ENCODE data around the gene FCHSD2.
"Not testable (repeated sequence)": the region's sequence is repeated elsewhere in the genome, so short reads cannot be mapped to it uniquely, and the experiment has no call there.

Gene FCHSD2

DNA sequence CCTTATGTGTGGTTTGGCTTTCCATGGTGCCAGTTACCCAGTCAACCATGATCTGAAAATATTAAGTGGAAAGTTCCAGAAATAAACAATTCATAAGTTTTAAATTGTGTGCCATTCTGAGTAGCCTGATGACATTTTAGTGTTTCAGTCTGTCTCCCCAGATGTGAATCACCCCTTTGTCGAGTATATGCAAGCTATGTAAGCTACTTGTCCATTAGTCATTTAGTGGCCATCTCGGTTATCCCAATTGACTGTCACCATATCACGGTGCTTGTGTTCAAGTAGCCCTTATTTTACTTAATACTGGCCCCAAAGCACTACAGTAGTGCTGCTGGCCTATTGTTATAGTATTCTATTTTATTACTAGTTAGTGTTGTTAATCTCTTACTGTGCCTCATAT, 283.0 kb downstream of the FCHSD2 start:
- CTCF ChIA-PET = interaction anchor here (0.6 to 2.3 kb wide), 5 partner anchors 9 to 321 kb away, joined by 3 to 8 read pairs (median 3); no protein-coding TSS in a partner anchor

GRCh38 chr11:72858267-72858666, 283.9 kb downstream of the FCHSD2 start:
- H3K27ac ChIP-seq (ENCODE audit: insufficient read depth in 1 of 2, low read depth in 1 of 2, low read length in 2 of 2, poor library complexity in 1 of 2, severe bottlenecking in 2 of 2) = not testable (repeated sequence)

More for the DNA sequence above, 283.0 kb downstream of the FCHSD2 start:
- 100% methylated on average over 1 of the region's 3 CpGs for WGBS (ENCODE audit: insufficient coverage)
- Histone ChIP-seq H3K27me3 (replicated peaks in 2 of 5; ENCODE audit: control insufficient read depth in 4 of 5, insufficient read depth in 5 of 5, low read length in 4 of 5) (no peaks in the 10 kb centered on the region), H3K4me3 (ENCODE audit: control insufficient read depth in 1 of 7, extremely low read depth in 1 of 7, insufficient read depth in 4 of 7, low read depth in 2 of 7, low read length in 6 of 7) (no peak overlapping the region), H3K9me3 (ENCODE audit: control extremely low read depth in 1 of 5, control insufficient read depth in 4 of 5, insufficient read depth in 2 of 5, low read depth in 1 of 5, low read length in 4 of 5) (no peaks in the 10 kb centered on the region), H3K4me1 (ENCODE audit: control extremely low read depth in 1 of 4, control insufficient read depth in 4 of 4, insufficient read depth in 4 of 4, low read length in 3 of 4) (peaks cover 0 to 5% (median 3%) of the 10 kb centered on the region in 4 experiments), H3K36me3 (ENCODE audit: control insufficient read depth in 4 of 4, insufficient read depth in 4 of 4, low read length in 3 of 4) (peaks cover 3 to 27% (median 13%) of the 10 kb centered on the region in 4 experiments), H3K27ac (ENCODE audit: insufficient read depth in 1 of 2, low read depth in 1 of 2, low read length in 2 of 2, poor library complexity in 1 of 2, severe bottlenecking in 2 of 2) (no peak overlapping the region)
- POLR2A ChIA-PET = no interaction called here
- DNase-seq = no peak

GRCh38 chr11:72856551-72857345, 285.4 kb downstream of the FCHSD2 start:
- WGBS (ENCODE audit: insufficient coverage) = 26% methylated on average over 3 of the region's 3 CpGs
- Histone ChIP-seq H3K27me3 (replicated peaks in 2 of 5; ENCODE audit: control insufficient read depth in 4 of 5, insufficient read depth in 5 of 5, low read length in 4 of 5) (no peaks in the 10 kb centered on the region), H3K27ac (ENCODE audit: insufficient read depth in 1 of 2, low read depth in 1 of 2, low read length in 2 of 2, poor library complexity in 1 of 2, severe bottlenecking in 2 of 2) (no peak overlapping the region), H3K9me3 (ENCODE audit: control extremely low read depth in 1 of 5, control insufficient read depth in 4 of 5, insufficient read depth in 2 of 5, low read depth in 1 of 5, low read length in 4 of 5) (no peaks in the 10 kb centered on the region), H3K4me3 (ENCODE audit: control insufficient read depth in 1 of 7, extremely low read depth in 1 of 7, insufficient read depth in 4 of 7, low read depth in 2 of 7, low read length in 6 of 7) (no peak overlapping the region), H3K36me3 (ENCODE audit: control insufficient read depth in 4 of 4, insufficient read depth in 4 of 4, low read length in 3 of 4) (peaks cover 3 to 29% (median 13%) of the 10 kb centered on the region in 4 experiments), H3K4me1 (ENCODE audit: control extremely low read depth in 1 of 4, control insufficient read depth in 4 of 4, insufficient read depth in 4 of 4, low read length in 3 of 4) (no peaks in the 10 kb centered on the region)
- no peak for DNase-seq
- CTCF ChIA-PET = interaction anchor here (1.5 kb wide), 1 partner anchor 7 kb away, joined by 4 read pairs; no protein-coding TSS in a partner anchor
- POLR2A ChIA-PET = no interaction called here

More at GRCh38 chr11:72858267-72858666, 283.9 kb downstream of the FCHSD2 start:
- WGBS (ENCODE audit: insufficient coverage) = 100% methylated on average over 1 of the region's 2 CpGs
- H3K36me3 ChIP-seq (ENCODE audit: control insufficient read depth in 4 of 4, insufficient read depth in 4 of 4, low read length in 3 of 4) = peaks cover 3 to 27% (median 13%) of the 10 kb centered on the region in 4 experiments
- H3K4me1 ChIP-seq (ENCODE audit: control extremely low read depth in 1 of 4, control insufficient read depth in 4 of 4, insufficient read depth in 4 of 4, low read length in 3 of 4); POLR2A ChIA-PET; H3K27me3 ChIP-seq (replicated peaks in 2 of 5; ENCODE audit: control insufficient read depth in 4 of 5, insufficient read depth in 5 of 5, low read length in 4 of 5); DNase-seq; H3K4me3 ChIP-seq (ENCODE audit: control insufficient read depth in 1 of 7, extremely low read depth in 1 of 7, insufficient read depth in 4 of 7, low read depth in 2 of 7, low read length in 6 of 7); H3K9me3 ChIP-seq (ENCODE audit: control extremely low read depth in 1 of 5, control insufficient read depth in 4 of 5, insufficient read depth in 2 of 5, low read depth in 1 of 5, low read length in 4 of 5): not testable (repeated sequence)
- CTCF ChIA-PET = interaction anchor here (0.9 to 1.5 kb wide), 3 partner anchors 9 to 320 kb away, joined by 3 to 4 read pairs (median 4); no protein-coding TSS in a partner anchor

GRCh38 chr11:72856065-72856464, 286.1 kb downstream of the FCHSD2 start:
- no peaks in the 10 kb centered on the region for H3K27me3 ChIP-seq (replicated peaks in 2 of 5; ENCODE audit: control insufficient read depth in 4 of 5, insufficient read depth in 5 of 5, low read length in 4 of 5)
- CTCF ChIA-PET = no interaction called here
- no peaks in the 10 kb centered on the region for H3K9me3 ChIP-seq (ENCODE audit: control extremely low read depth in 1 of 5, control insufficient read depth in 4 of 5, insufficient read depth in 2 of 5, low read depth in 1 of 5, low read length in 4 of 5)
- no peak overlapping the region for H3K4me3 ChIP-seq (ENCODE audit: control insufficient read depth in 1 of 7, extremely low read depth in 1 of 7, insufficient read depth in 4 of 7, low read depth in 2 of 7, low read length in 6 of 7)
- no peak overlapping the region for H3K27ac ChIP-seq (ENCODE audit: insufficient read depth in 1 of 2, low read depth in 1 of 2, low read length in 2 of 2, poor library complexity in 1 of 2, severe bottlenecking in 2 of 2)
- POLR2A ChIA-PET = no interaction called here
- peaks cover 3 to 29% (median 13%) of the 10 kb centered on the region in 4 experiments for H3K36me3 ChIP-seq (ENCODE audit: control insufficient read depth in 4 of 4, insufficient read depth in 4 of 4, low read length in 3 of 4)
- WGBS (ENCODE audit: insufficient coverage) = 100% methylated on average over 3 of the region's 3 CpGs
- DNase-seq = no peak
- no peaks in the 10 kb centered on the region for H3K4me1 ChIP-seq (ENCODE audit: control extremely low read depth in 1 of 4, control insufficient read depth in 4 of 4, insufficient read depth in 4 of 4, low read length in 3 of 4)

GRCh38 chr11:72851726-72852125, 290.4 kb downstream of the FCHSD2 start:
- WGBS (ENCODE audit: insufficient coverage) = 92% methylated on average over 3 of the region's 4 CpGs
- POLR2A ChIA-PET = no interaction called here
- CTCF ChIA-PET = interaction anchor here (0.6 kb wide), 1 partner anchor 126 kb away, joined by 4 read pairs; no protein-coding TSS in a partner anchor

DNA sequence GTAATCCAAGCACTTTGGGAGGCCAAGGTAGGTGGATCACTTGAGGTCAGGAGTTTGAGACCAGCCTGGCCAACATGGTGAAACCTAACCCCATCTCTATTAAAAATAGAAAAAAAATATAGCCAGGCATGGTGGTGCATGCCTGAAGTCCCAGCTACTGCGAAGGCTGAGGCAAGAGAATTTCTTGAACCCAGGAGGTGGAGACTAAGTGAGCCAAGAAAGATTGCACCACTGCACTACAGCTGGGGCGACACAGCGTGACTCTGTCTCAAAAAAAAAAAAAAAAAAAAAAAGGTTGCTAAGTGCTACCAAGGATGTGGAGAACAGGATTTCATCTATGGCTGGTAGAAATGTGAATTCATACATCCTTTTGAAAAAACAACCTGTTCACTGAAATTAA, 291.3 kb downstream of the FCHSD2 start:
- CTCF ChIA-PET = no interaction called here

More at GRCh38 chr11:72851726-72852125, 290.4 kb downstream of the FCHSD2 start:
- DNase-seq = no peak
- Histone ChIP-seq H3K4me3 (ENCODE audit: control insufficient read depth in 1 of 7, extremely low read depth in 1 of 7, insufficient read depth in 4 of 7, low read depth in 2 of 7, low read length in 6 of 7) (no peak overlapping the region), H3K27me3 (replicated peaks in 2 of 5; ENCODE audit: control insufficient read depth in 4 of 5, insufficient read depth in 5 of 5, low read length in 4 of 5) (no peaks in the 10 kb centered on the region), H3K9me3 (ENCODE audit: control extremely low read depth in 1 of 5, control insufficient read depth in 4 of 5, insufficient read depth in 2 of 5, low read depth in 1 of 5, low read length in 4 of 5) (no peaks in the 10 kb centered on the region), H3K4me1 (ENCODE audit: control extremely low read depth in 1 of 4, control insufficient read depth in 4 of 4, insufficient read depth in 4 of 4, low read length in 3 of 4) (no peaks in the 10 kb centered on the region), H3K27ac (ENCODE audit: insufficient read depth in 1 of 2, low read depth in 1 of 2, low read length in 2 of 2, poor library complexity in 1 of 2, severe bottlenecking in 2 of 2) (no peak overlapping the region), H3K36me3 (ENCODE audit: control insufficient read depth in 4 of 4, insufficient read depth in 4 of 4, low read length in 3 of 4) (peaks cover 0 to 28% (median 14%) of the 10 kb centered on the region in 4 experiments)

GRCh38 chr11:72848846-72849466, 293.2 kb downstream of the FCHSD2 start:
- Histone ChIP-seq H3K4me1 (ENCODE audit: control extremely low read depth in 1 of 4, control insufficient read depth in 4 of 4, insufficient read depth in 4 of 4, low read length in 3 of 4) (no peaks in the 10 kb centered on the region), H3K27me3 (replicated peaks in 2 of 5; ENCODE audit: control insufficient read depth in 4 of 5, insufficient read depth in 5 of 5, low read length in 4 of 5) (no peaks in the 10 kb centered on the region), H3K9me3 (ENCODE audit: control extremely low read depth in 1 of 5, control insufficient read depth in 4 of 5, insufficient read depth in 2 of 5, low read depth in 1 of 5, low read length in 4 of 5) (no peaks in the 10 kb centered on the region), H3K4me3 (ENCODE audit: control insufficient read depth in 1 of 7, extremely low read depth in 1 of 7, insufficient read depth in 4 of 7, low read depth in 2 of 7, low read length in 6 of 7) (no peak overlapping the region), H3K36me3 (ENCODE audit: control insufficient read depth in 4 of 4, insufficient read depth in 4 of 4, low read length in 3 of 4) (peaks cover 4 to 39% (median 24%) of the 10 kb centered on the region in 4 experiments), H3K27ac (ENCODE audit: insufficient read depth in 1 of 2, low read depth in 1 of 2, low read length in 2 of 2, poor library complexity in 1 of 2, severe bottlenecking in 2 of 2) (no peak overlapping the region)
- CTCF ChIA-PET = interaction anchor here (0.9 to 1.0 kb wide), 3 partner anchors 9 to 329 kb away, joined by 3 to 5 read pairs (median 4); no protein-coding TSS in a partner anchor
- peak; percentile 45 to 71 (median 69) for DNase-seq
- POLR2A ChIA-PET = no interaction called here
- no CpG with 5 or more reads among the region's 6 CpGs for WGBS (ENCODE audit: insufficient coverage)

More for the DNA sequence above, 291.3 kb downstream of the FCHSD2 start:
- Histone ChIP-seq H3K4me3 (ENCODE audit: control insufficient read depth in 1 of 7, extremely low read depth in 1 of 7, insufficient read depth in 4 of 7, low read depth in 2 of 7, low read length in 6 of 7) (no peak overlapping the region), H3K36me3 (ENCODE audit: control insufficient read depth in 4 of 4, insufficient read depth in 4 of 4, low read length in 3 of 4) (peaks cover 0 to 29% (median 15%) of the 10 kb centered on the region in 4 experiments), H3K27me3 (replicated peaks in 2 of 5; ENCODE audit: control insufficient read depth in 4 of 5, insufficient read depth in 5 of 5, low read length in 4 of 5) (no peaks in the 10 kb centered on the region), H3K27ac (ENCODE audit: insufficient read depth in 1 of 2, low read depth in 1 of 2, low read length in 2 of 2, poor library complexity in 1 of 2, severe bottlenecking in 2 of 2) (peak overlapping the region in 1 of 2 experiments; percentile 14), H3K9me3 (ENCODE audit: control extremely low read depth in 1 of 5, control insufficient read depth in 4 of 5, insufficient read depth in 2 of 5, low read depth in 1 of 5, low read length in 4 of 5) (no peaks in the 10 kb centered on the region), H3K4me1 (ENCODE audit: control extremely low read depth in 1 of 4, control insufficient read depth in 4 of 4, insufficient read depth in 4 of 4, low read length in 3 of 4) (no peaks in the 10 kb centered on the region)
- WGBS (ENCODE audit: insufficient coverage) = 100% methylated on average over 1 of the region's 3 CpGs
- no peak for DNase-seq
- POLR2A ChIA-PET = no interaction called here

Measured in common myeloid progenitor, CD34-positive (primary cell).